ENCODE data around the gene SSR4. TPM values are rescaled to one million over a fixed set of nuclear protein-coding genes. Genes with fewer than 3 reads are reported as not detected.

Gene SSR4
- total RNA-seq, 1 donor from 2014 or later: 183 TPM

GRCh38 chrX:153771415-153772315 lies 22.8 kb upstream of the SSR4 start:
- H3K36me3 Mint-ChIP-seq (ENCODE audit: low read depth): no peaks in the 10 kb centered on the region
- no peaks in the 10 kb centered on the region for H3K27me3 Mint-ChIP-seq (ENCODE audit: low read depth)
- DNase-seq (ENCODE audit: low read depth, low spot score): no peak
- H3K27ac Mint-ChIP-seq (ENCODE audit: unreplicated experiment): no peak overlapping the region
- no peaks in the 10 kb centered on the region for H3K9me3 Mint-ChIP-seq
- no peak overlapping the region for H3K4me3 Mint-ChIP-seq
- TF ChIP-seq CTCF (conservative IDR thresholded peaks at IDR 0.05): no peak
- peaks cover 3% of the 10 kb centered on the region for H3K4me1 Mint-ChIP-seq

GRCh38 chrX:153772316-153773217 lies 21.9 kb upstream of the SSR4 start:
- H3K9me3 Mint-ChIP-seq: no peaks in the 10 kb centered on the region

GRCh38 chrX:153773218-153773611 lies 21.3 kb upstream of the SSR4 start:
- Mint-ChIP-seq H3K36me3 (ENCODE audit: low read depth) (no peaks in the 10 kb centered on the region), H3K27me3 (ENCODE audit: low read depth) (no peaks in the 10 kb centered on the region), H3K4me3 (no peak overlapping the region), H3K27ac (ENCODE audit: unreplicated experiment) (no peak overlapping the region), H3K9me3 (no peaks in the 10 kb centered on the region), H3K4me1 (no peaks in the 10 kb centered on the region)
- DNase-seq (ENCODE audit: low read depth, low spot score): no peak
- no peak for TF ChIP-seq CTCF (conservative IDR thresholded peaks at IDR 0.05)

More at GRCh38 chrX:153772316-153773217, 21.9 kb upstream of the SSR4 start:
- H3K4me3 Mint-ChIP-seq: no peak overlapping the region
- TF ChIP-seq CTCF (conservative IDR thresholded peaks at IDR 0.05): no peak
- no peak for DNase-seq (ENCODE audit: low read depth, low spot score)
- H3K27me3 Mint-ChIP-seq (ENCODE audit: low read depth): no peaks in the 10 kb centered on the region
- H3K27ac Mint-ChIP-seq (ENCODE audit: unreplicated experiment): no peak overlapping the region
- H3K36me3 Mint-ChIP-seq (ENCODE audit: low read depth): no peaks in the 10 kb centered on the region
- H3K4me1 Mint-ChIP-seq: no peaks in the 10 kb centered on the region

GRCh38 chrX:153773741-153774575 lies 20.5 kb upstream of the SSR4 start:
- Mint-ChIP-seq H3K4me3 (no peak overlapping the region), H3K27me3 (ENCODE audit: low read depth) (no peaks in the 10 kb centered on the region), H3K27ac (ENCODE audit: unreplicated experiment) (no peak overlapping the region), H3K4me1 (no peaks in the 10 kb centered on the region), H3K9me3 (no peaks in the 10 kb centered on the region), H3K36me3 (ENCODE audit: low read depth) (no peaks in the 10 kb centered on the region)
- TF ChIP-seq CTCF (conservative IDR thresholded peaks at IDR 0.05): no peak
- DNase-seq (ENCODE audit: low read depth, low spot score): no peak

All from neural crest cell (in vitro differentiated cells).